Neural crest cell (in vitro differentiated cells): Measurements from ENCODE around the gene MAPK1. TPM values are rescaled to one million over a fixed set of nuclear protein-coding genes. Genes with fewer than 3 reads are reported as not detected.
"Not testable (repeated sequence)": the region's sequence is repeated elsewhere in the genome, so short reads cannot be mapped to it uniquely, and the experiment has no call there.

Experiments
- DNase-seq: peaks from one replicate; pipeline ENCODE4 v3.0.0; 2021; ENCODE audit warnings: low read depth, mixed read lengths, low spot score
- H3K27ac Mint-ChIP-seq: one replicate; pipeline ENCODE4 v1.8.0; 2021; ENCODE audit warnings: mild to moderate bottlenecking, mixed read lengths; ENCODE audit not compliant: unreplicated experiment
- H3K27me3 Mint-ChIP-seq: 2 replicates; pipeline ENCODE4 v1.8.0; 2021; ENCODE audit warnings: low read depth, mild to moderate bottlenecking, mixed read lengths
- H3K36me3 Mint-ChIP-seq: 2 replicates; pipeline ENCODE4 v1.8.0; 2021; ENCODE audit warnings: low read depth, mild to moderate bottlenecking, mixed read lengths
- H3K4me1 Mint-ChIP-seq: 2 replicates; pipeline ENCODE4 v1.8.0; 2021; ENCODE audit warnings: mixed read lengths
- H3K4me3 Mint-ChIP-seq: one replicate; pipeline ENCODE4 v1.8.0; 2021; ENCODE audit warnings: mild to moderate bottlenecking, mixed read lengths
- H3K9me3 Mint-ChIP-seq: 2 replicates; pipeline ENCODE4 v1.8.0; 2021; ENCODE audit warnings: mixed read lengths
- CTCF ChIP-seq: fragments of 200-600 bp; sonication (generic); conservative IDR thresholded peaks from 2 replicates; pipeline ENCODE4 v1.5.0; 2021; ENCODE audit warnings: antibody characterized with exemption, mild to moderate bottlenecking
- total RNA-seq: library from RNA; stranded (reverse); gene quantifications from 2 replicates; pipeline ENCODE4 v1.2.1, GENCODE V29; 2021

MAPK1 gene
- total RNA-seq, 1 donor from 2014 or later = 118 TPM

- no peak for TF ChIP-seq CTCF
- no peak for DNase-seq
- no peak overlapping the region for H3K27ac Mint-ChIP-seq
Measured at GRCh38 chr22:21898354-21898896, 31.0 kb upstream of the MAPK1 start.

DNA sequence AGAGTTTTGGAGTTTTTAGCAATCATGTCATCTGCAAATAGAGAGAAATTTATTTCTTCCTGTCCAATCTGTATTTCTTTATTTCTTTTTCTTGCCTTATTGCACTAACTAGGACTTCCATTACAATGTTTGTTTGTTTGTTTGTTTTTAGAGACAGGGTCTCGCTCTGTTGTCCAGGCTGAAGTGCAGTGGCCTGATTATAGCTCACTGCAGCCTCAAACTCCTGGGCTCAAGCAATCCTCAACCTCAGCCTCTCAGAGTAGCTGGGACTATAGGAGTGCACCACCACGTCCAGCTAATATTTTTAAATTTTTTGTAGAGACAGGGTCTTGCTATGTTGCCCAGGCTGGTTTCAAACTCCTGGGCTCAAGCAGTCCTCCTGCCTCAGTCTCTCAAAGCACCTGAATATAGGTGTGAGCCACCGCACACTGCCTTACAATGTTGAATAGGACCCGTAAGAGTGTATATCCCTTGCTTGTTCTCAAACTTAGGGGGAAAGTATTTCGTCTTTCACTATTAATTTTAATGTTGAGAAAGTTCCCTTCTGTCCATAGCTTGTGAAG, 29.6 kb upstream of the MAPK1 start:
- Mint-ChIP-seq H3K27me3 (no peaks in the 10 kb centered on the region), H3K36me3 (no peaks in the 10 kb centered on the region), H3K4me1 (no peaks in the 10 kb centered on the region), H3K27ac (no peak overlapping the region), H3K9me3 (no peaks in the 10 kb centered on the region), H3K4me3 (no peak overlapping the region)
- TF ChIP-seq CTCF = no peak
- DNase-seq = no peak

More at GRCh38 chr22:21898354-21898896, 31.0 kb upstream of the MAPK1 start:
- H3K9me3 Mint-ChIP-seq = no peaks in the 10 kb centered on the region
- no peaks in the 10 kb centered on the region for H3K4me1 Mint-ChIP-seq
- no peaks in the 10 kb centered on the region for H3K27me3 Mint-ChIP-seq
- H3K36me3 Mint-ChIP-seq = no peaks in the 10 kb centered on the region
- no peak overlapping the region for H3K4me3 Mint-ChIP-seq

- H3K4me3 Mint-ChIP-seq, H3K36me3 Mint-ChIP-seq, H3K27ac Mint-ChIP-seq, H3K4me1 Mint-ChIP-seq, DNase-seq, H3K27me3 Mint-ChIP-seq, H3K9me3 Mint-ChIP-seq: not testable (repeated sequence)
Measured at GRCh38 chr22:21896275-21896674, 28.8 kb upstream of the MAPK1 start.

DNA sequence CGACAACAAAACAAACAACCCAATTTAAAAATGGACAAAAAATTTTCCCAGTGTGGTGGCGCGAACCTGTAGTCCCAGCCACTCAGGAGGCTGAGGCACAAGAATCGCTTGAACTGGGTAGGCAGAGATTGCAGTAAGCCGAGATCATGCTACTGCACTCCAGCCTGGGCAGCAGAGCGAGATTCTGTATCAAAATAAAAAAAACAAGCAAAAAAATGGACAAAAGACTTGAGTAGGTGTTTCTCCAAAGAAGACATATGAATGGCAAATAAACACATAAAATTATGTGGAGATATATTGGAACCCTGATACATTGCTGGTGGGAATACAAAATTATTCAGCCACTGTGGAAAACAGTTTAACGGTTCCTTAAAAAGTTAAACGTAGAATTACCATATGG, 27.4 kb upstream of the MAPK1 start:
- H3K27ac Mint-ChIP-seq = peak overlapping the region; percentile 40
- no peaks in the 10 kb centered on the region for H3K9me3 Mint-ChIP-seq
- H3K27me3 Mint-ChIP-seq = no peaks in the 10 kb centered on the region
- H3K36me3 Mint-ChIP-seq = no peaks in the 10 kb centered on the region
- TF ChIP-seq CTCF = no peak
- DNase-seq = no peak
- H3K4me1 Mint-ChIP-seq = no peaks in the 10 kb centered on the region
- H3K4me3 Mint-ChIP-seq = no peak overlapping the region

- H3K4me1 Mint-ChIP-seq = peaks cover 5% of the 10 kb centered on the region
- DNase-seq = no peak
- H3K4me3 Mint-ChIP-seq = no peak overlapping the region
- H3K27me3 Mint-ChIP-seq = no peaks in the 10 kb centered on the region
- no peak for TF ChIP-seq CTCF
- H3K9me3 Mint-ChIP-seq = no peaks in the 10 kb centered on the region
- no peaks in the 10 kb centered on the region for H3K36me3 Mint-ChIP-seq
- H3K27ac Mint-ChIP-seq = no peak overlapping the region
Measured at GRCh38 chr22:21889251-21889990, 22.0 kb upstream of the MAPK1 start.

- no peak for TF ChIP-seq CTCF
Measured at GRCh38 chr22:21887841-21888240, 20.4 kb upstream of the MAPK1 start.

GRCh38 chr22:21883930-21884329, 16.5 kb upstream of the MAPK1 start:
- not testable (repeated sequence) for H3K27ac Mint-ChIP-seq, DNase-seq, H3K27me3 Mint-ChIP-seq, H3K9me3 Mint-ChIP-seq, H3K4me1 Mint-ChIP-seq, H3K36me3 Mint-ChIP-seq, H3K4me3 Mint-ChIP-seq

More at GRCh38 chr22:21887841-21888240, 20.4 kb upstream of the MAPK1 start:
- H3K27me3 Mint-ChIP-seq = no peaks in the 10 kb centered on the region
- H3K4me1 Mint-ChIP-seq = peaks cover 5% of the 10 kb centered on the region
- H3K4me3 Mint-ChIP-seq = no peak overlapping the region
- H3K36me3 Mint-ChIP-seq = no peaks in the 10 kb centered on the region
- H3K27ac Mint-ChIP-seq = no peak overlapping the region
- DNase-seq = no peak
- no peaks in the 10 kb centered on the region for H3K9me3 Mint-ChIP-seq

DNA sequence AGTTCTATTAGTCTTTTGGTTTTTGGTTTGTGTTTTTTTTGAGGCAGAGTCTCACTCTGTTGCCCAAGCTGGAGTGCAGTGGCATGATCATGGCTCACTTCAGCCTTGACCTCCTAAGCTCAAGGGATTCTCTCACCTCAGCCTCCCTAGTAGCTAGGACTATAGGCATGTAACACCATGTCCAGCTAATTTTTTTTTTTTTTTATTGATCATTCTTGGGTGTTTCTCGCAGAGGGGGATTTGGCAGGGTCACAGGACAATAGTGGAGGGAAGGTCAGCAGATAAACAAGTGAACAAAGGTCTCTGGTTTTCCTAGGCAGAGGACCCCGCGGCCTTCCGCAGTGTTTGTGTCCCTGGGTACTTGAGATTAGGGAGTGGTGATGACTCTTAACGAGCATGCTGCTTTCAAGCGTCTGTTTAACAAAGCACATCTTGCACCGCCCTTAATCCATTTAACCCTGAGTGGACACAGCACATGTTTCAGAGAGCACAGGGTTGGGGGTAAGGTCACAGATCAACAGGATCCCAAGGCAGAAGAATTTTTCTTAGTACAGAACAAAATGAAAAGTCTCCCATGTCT, 15.4 kb upstream of the MAPK1 start:
- H3K36me3 Mint-ChIP-seq, H3K9me3 Mint-ChIP-seq, H3K27ac Mint-ChIP-seq, H3K4me3 Mint-ChIP-seq, DNase-seq, H3K27me3 Mint-ChIP-seq, H3K4me1 Mint-ChIP-seq: not testable (repeated sequence)
